Endodermal cell (in vitro differentiated cells): Measurements from ENCODE around the gene ARHGAP26. TPM values are rescaled to one million over a fixed set of nuclear protein-coding genes. Genes with fewer than 3 reads are reported as not detected.

Source experiments
- DNase-seq: peaks from one replicate; pipeline ENCODE4 v3.0.0-alpha.2; 2017
- H3K27ac ChIP-seq: 2 replicates; pipeline ENCODE4 v1.5.1; 2013; ENCODE audit warnings: mild to moderate bottlenecking, low read depth, low read length, moderate library complexity
- H3K27me3 ChIP-seq: 2 replicates; pipeline ENCODE4 v1.6.1; 2013; ENCODE audit warnings: mild to moderate bottlenecking, low read length, moderate library complexity; ENCODE audit not compliant: insufficient read depth, control insufficient read depth, poor library complexity, severe bottlenecking
- H3K36me3 ChIP-seq: 2 replicates; pipeline ENCODE4 v1.7.0; 2013; ENCODE audit warnings: mild to moderate bottlenecking, low read length, moderate library complexity; ENCODE audit not compliant: control insufficient read depth, insufficient read depth
- H3K4me1 ChIP-seq: one replicate; pipeline ENCODE4 v1.7.0; 2013; ENCODE audit warnings: low read length; ENCODE audit not compliant: control insufficient read depth, insufficient read depth
- H3K4me3 ChIP-seq: 2 replicates; pipeline ENCODE4 v1.5.1; 2013; ENCODE audit warnings: mild to moderate bottlenecking, low read length, moderate library complexity
- H3K9ac ChIP-seq: 2 replicates; pipeline ENCODE4 v1.6.1; 2013; ENCODE audit warnings: mild to moderate bottlenecking, low read length, moderate library complexity; ENCODE audit not compliant: poor library complexity, severe bottlenecking; ENCODE audit errors: extremely low read depth
- H3K9me3 ChIP-seq: 2 replicates; pipeline ENCODE4 v1.6.1; 2013; ENCODE audit warnings: mild to moderate bottlenecking, low read length, moderate library complexity; ENCODE audit not compliant: control insufficient read depth
- H3K27ac Mint-ChIP-seq: 2 replicates; pipeline ENCODE4 v1.8.0; 2020; ENCODE audit warnings: mixed read lengths
- H3K27me3 Mint-ChIP-seq: 2 replicates; pipeline ENCODE4 v1.8.0; 2021; ENCODE audit warnings: mild to moderate bottlenecking, mixed read lengths; ENCODE audit not compliant: insufficient read depth
- H3K36me3 Mint-ChIP-seq: 2 replicates; pipeline ENCODE4 v1.8.0; 2020; ENCODE audit warnings: low read depth, mixed read lengths
- H3K4me1 Mint-ChIP-seq: 2 replicates; pipeline ENCODE4 v1.8.0; 2020; ENCODE audit warnings: mixed read lengths
- H3K4me3 Mint-ChIP-seq: 2 replicates; pipeline ENCODE4 v1.8.0; 2020; ENCODE audit warnings: mild to moderate bottlenecking, moderate library complexity, mixed read lengths
- H3K9me3 Mint-ChIP-seq: 2 replicates; pipeline ENCODE4 v1.8.0; 2020; ENCODE audit warnings: mild to moderate bottlenecking, mixed read lengths
- WGBS, 2 experiments: methylation state at CpG; one replicate each; pipeline versions ENCODE4 v1.1.5 to v1.1.7; 2013; ENCODE audit warnings: missing lambda C conversion rate in 2 of 2, mixed read lengths in 1 of 2; ENCODE audit not compliant: insufficient coverage in 1 of 2, insufficient read length in 1 of 2; 5-methylcytosine and 5-hydroxymethylcytosine counted together
- total RNA-seq, 2 donors: library from RNA; stranded (reverse); fragmentation: NEBNext Ultra II Directional in 1 of 2; extraction: Animal tissue kit (Norgen Biotek cat#: 25700) in 1 of 2; gene quantifications; 2 replicates in 1 of 2; 3 replicates in 1 of 2; pipeline ENCODE4 v1.2.1, GENCODE V29; 2021
- TF ChIP-seq, protein P1 (sequence below): fragments of 200-600 bp; sonication (generic); conservative IDR thresholded peaks from 2 replicates; pipeline ENCODE4 v1.5.0; 2021; ENCODE audit warnings: antibody characterized with exemption, mild to moderate bottlenecking

The ARHGAP26 gene
- total RNA-seq, 2 donors from 2014 or later = 49.2 to 60.5 TPM

DNA sequence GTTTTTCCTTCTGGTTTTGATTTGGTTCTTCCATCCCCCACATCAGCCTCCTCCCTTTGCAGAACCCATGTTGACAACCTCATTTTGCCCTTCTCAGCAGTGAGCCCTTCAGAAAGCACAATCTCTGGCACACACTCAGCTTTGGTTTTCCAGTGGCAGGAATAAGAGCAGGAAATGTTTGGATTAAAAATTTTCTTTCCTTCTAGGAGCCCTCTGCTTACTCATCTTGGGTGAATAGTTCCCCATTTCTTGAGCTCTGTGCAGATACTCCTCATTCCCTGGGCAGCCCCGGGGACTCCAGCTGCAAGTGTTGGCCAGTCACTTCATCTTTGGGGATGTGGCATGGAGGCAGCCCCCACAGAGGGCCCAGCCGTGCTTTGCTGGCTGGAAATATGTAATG is 462.9 kb downstream of the ARHGAP26 start:
- TF ChIP-seq, protein P1, sequence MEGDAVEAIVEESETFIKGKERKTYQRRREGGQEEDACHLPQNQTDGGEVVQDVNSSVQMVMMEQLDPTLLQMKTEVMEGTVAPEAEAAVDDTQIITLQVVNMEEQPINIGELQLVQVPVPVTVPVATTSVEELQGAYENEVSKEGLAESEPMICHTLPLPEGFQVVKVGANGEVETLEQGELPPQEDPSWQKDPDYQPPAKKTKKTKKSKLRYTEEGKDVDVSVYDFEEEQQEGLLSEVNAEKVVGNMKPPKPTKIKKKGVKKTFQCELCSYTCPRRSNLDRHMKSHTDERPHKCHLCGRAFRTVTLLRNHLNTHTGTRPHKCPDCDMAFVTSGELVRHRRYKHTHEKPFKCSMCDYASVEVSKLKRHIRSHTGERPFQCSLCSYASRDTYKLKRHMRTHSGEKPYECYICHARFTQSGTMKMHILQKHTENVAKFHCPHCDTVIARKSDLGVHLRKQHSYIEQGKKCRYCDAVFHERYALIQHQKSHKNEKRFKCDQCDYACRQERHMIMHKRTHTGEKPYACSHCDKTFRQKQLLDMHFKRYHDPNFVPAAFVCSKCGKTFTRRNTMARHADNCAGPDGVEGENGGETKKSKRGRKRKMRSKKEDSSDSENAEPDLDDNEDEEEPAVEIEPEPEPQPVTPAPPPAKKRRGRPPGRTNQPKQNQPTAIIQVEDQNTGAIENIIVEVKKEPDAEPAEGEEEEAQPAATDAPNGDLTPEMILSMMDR = no peak
- H3K9ac ChIP-seq = no peak overlapping the region
- WGBS, 2 experiments = 93% methylated on average over 2 of the region's 2 CpGs; no CpG with 5 or more reads in 1 of the 2 experiments
- H3K27me3 ChIP-seq = no peaks in the 10 kb centered on the region
- no peak for DNase-seq
- no peaks in the 10 kb centered on the region for H3K36me3 ChIP-seq
- Mint-ChIP-seq H3K36me3 (no peaks in the 10 kb centered on the region), H3K4me1 (peaks cover 16% of the 10 kb centered on the region), H3K4me3 (no peak overlapping the region), H3K27me3 (peaks cover 3% of the 10 kb centered on the region), H3K9me3 (no peaks in the 10 kb centered on the region), H3K27ac (no peak overlapping the region)
- H3K9me3 ChIP-seq = no peaks in the 10 kb centered on the region
- no peak overlapping the region for H3K4me3 ChIP-seq
- no peaks in the 10 kb centered on the region for H3K4me1 ChIP-seq
- H3K27ac ChIP-seq = no peak overlapping the region

DNA sequence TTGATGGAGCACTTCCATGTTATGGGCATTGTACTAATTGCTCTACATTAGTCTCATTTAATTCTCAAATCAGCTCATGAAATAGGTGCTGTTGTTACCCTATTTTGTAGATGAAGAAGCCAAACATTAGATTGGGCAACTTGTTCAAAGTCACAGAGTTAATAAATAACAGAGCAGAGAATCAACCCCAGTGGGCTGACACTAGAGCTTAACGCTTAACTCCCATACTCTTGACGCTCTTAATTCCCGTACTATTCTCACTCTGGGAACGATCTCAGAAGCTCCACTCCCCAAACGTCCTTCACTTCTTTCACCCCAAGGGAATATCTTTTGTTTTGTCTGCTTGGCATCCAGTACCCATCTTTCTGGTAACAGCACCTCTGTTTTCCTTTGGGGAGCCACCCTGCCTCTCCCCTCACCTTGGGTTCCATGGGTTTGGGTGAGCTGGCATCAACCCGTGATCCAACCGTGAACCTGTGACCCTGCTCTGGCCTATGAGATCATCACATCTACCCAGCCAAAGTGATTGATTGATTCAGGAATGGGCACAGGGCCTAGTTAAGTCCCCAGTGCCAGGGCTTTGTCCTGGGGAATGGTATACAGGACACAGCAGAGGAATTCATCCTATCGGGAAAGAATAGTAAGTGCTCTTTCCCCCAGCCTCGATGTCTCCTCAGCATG is 464.1 kb downstream of the ARHGAP26 start:
- peaks cover 3% of the 10 kb centered on the region for H3K27me3 Mint-ChIP-seq
- H3K36me3 Mint-ChIP-seq = no peaks in the 10 kb centered on the region
- H3K9me3 ChIP-seq = no peaks in the 10 kb centered on the region
- H3K27me3 ChIP-seq = no peaks in the 10 kb centered on the region
- DNase-seq = no peak
- no peaks in the 10 kb centered on the region for H3K4me1 ChIP-seq
- no peak overlapping the region for H3K4me3 Mint-ChIP-seq
- 82 to 92% methylated on average over 7 to 9 of the region's 9 CpGs for WGBS, 2 experiments
- no peaks in the 10 kb centered on the region for H3K9me3 Mint-ChIP-seq
- no peaks in the 10 kb centered on the region for H3K36me3 ChIP-seq
- TF ChIP-seq, protein P1 = no peak
- no peak overlapping the region for H3K4me3 ChIP-seq
- H3K4me1 Mint-ChIP-seq = peaks cover 16% of the 10 kb centered on the region
- no peak overlapping the region for H3K27ac ChIP-seq
- no peak overlapping the region for H3K27ac Mint-ChIP-seq
- H3K9ac ChIP-seq = no peak overlapping the region

DNA sequence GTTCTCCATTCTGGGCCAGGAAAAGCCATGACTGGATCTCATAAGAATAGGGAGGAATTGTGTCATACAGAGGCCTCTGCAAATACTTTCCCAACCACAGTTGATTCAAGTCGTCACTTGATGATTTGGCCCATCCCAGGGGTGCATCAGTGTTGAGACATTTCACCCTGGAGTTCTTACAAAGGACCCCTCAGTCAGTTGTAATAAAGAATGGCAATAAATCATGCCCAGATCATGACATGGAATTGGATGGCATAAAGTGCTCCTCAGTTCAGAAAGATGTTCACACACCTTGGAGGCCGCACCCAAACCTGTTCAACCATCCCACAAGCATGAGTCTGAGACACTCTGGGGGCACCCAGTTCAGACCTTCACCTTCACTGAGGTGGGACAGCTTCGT is 465.2 kb downstream of the ARHGAP26 start:
- TF ChIP-seq, protein P1 = no peak
- 91% methylated on average over 3 of the region's 3 CpGs; no CpG with 5 or more reads in 1 of the 2 experiments for WGBS, 2 experiments

More for the DNA sequence above, 465.2 kb downstream of the ARHGAP26 start:
- Mint-ChIP-seq H3K27me3 (peaks cover 3% of the 10 kb centered on the region), H3K9me3 (no peaks in the 10 kb centered on the region), H3K4me1 (peaks cover 15% of the 10 kb centered on the region), H3K27ac (no peak overlapping the region), H3K4me3 (no peak overlapping the region), H3K36me3 (no peaks in the 10 kb centered on the region)
- Histone ChIP-seq H3K27ac (no peak overlapping the region), H3K9me3 (no peaks in the 10 kb centered on the region), H3K27me3 (no peaks in the 10 kb centered on the region), H3K9ac (no peak overlapping the region), H3K4me1 (peaks cover 2% of the 10 kb centered on the region), H3K36me3 (no peaks in the 10 kb centered on the region), H3K4me3 (no peak overlapping the region)
- no peak for DNase-seq
